Activated CD4-positive, alpha-beta T cell treated with anti-CD3 and anti-CD28 coated beads, Interleukin-10, Interleukin-2, amounts not matched to agents 100 ng/mL and 50 ng/mL, durations not matched to agents 16 hours and 8 hours (primary cell): ENCODE data around the gene NHLRC4.
A peak's percentile ranks its signal among the peaks of the same experiment; 100 is the strongest.

ENCODE experiments used
- DNase-seq: peaks from one replicate; pipeline ENCODE4 v3.0.0-alpha.2; 2020

NHLRC4 gene

DNA sequence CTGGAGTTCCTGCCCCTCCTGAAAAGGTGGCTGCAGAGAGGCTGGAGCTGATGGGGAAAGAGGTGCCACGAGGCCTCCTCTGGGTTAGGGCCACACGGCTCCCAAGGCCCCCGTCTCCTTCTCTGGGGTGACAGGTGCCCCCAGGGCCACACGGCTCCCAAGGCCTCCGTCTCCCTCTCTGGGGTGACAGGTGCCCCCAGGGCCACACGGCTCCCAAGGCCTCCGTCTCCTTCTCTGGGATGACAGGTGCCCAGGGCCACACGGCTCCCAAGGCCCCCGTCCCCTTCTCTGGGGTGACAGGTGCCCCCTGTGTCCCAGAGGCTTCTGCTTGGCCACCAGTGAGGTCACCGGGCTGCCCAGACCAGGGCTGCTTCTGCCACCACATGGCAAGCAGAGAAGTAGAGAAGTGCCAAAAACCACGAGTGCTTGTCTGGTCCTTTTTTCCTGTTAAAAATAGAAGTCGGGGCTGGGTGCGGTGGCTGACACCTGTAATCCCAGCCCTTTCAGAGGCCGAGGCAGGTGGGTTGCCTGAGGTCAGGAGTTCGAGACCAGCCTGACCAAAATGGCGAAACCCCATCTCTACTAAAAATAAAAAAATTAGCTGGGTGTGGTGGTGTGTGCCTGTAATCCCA, 35.2 kb upstream of the NHLRC4 start:
- DNase-seq: no peak

DNA sequence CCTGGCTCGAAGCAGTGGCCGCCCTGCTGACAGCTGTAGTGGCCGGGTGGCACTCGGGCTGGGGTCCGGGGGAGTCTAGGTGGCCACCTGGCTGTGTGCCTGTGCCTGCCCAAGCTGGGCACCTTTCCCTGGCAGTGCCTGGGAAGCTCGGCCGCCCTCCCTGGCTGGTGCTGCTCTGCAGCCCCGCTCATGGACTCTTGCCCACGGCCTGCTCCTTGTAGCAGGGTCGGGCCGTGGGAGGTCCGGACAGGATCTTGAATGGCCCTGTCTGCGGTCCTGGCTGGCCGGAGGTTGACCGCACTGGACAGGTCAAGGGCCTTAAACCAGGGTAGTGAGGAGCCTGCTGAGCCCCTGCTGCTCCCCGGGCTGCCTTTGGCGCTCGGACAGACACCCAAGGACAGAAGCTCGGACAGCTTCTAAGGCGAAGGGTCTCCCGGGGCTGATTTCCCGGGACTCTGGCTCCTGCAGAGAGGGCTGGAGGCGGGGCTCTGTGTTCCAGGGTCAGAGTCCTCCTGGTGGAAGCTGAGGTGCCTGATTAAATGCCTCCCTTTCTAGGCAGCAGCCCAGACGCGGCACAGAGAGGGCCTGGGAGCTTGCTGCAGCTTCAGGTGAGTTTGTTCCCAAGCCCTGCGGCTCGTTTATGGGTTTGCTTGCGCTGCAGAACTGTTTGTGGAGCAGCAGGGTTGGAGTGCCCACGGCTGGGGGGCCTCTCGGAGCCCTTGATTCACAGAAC, 33.2 kb upstream of the NHLRC4 start:
- DNase-seq: no peak

DNA sequence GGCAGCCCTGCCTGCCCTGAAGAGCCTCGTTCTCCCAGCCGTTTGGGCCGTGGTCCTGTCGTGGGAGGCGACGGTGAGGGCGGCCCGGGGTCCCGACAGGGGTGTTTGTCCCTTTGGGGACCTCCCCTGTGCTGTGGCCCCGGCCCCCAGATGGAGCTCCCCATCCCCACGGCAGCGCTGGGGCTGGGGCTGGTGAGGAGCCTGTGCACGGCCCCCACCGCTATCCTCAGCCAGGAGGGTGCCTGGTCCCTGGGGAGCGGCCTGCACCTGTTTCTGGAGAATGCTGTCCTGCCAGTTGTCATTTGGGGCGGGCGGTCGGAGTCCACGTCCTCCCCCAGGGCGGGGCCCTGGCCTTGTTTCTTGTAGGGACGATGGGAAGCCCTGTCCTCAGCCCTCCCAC, 32.7 kb upstream of the NHLRC4 start:
- DNase-seq: no peak

DNA sequence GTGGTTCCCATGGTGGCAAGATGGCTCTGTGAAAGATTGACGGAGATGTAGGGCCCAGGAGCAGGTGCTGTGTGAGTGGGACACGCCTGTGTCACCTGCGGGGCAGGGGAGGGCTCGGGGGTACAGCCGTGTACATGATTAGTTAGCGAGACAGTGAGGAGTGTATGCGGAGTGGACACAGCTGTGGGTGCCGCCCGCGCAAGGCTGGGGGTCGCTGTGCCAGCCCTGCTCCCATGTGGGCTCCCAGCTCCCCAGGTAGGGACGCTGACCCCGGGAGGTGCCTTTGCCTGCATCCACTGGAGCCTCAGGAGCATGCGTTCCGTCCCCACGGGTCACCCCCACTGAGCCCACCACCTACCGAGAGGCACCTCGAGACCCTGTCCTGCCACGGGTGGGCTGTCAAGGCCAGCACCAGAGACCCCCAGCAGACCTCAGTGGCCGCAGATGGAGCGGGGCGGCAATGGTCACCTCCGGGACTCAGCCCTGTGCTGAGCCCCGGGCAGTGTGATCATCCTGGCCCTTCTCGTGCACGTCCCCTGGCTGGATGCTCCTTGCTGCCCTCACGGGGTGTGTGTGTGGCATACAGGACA, 31.9 kb upstream of the NHLRC4 start:
- DNase-seq: no peak

DNA sequence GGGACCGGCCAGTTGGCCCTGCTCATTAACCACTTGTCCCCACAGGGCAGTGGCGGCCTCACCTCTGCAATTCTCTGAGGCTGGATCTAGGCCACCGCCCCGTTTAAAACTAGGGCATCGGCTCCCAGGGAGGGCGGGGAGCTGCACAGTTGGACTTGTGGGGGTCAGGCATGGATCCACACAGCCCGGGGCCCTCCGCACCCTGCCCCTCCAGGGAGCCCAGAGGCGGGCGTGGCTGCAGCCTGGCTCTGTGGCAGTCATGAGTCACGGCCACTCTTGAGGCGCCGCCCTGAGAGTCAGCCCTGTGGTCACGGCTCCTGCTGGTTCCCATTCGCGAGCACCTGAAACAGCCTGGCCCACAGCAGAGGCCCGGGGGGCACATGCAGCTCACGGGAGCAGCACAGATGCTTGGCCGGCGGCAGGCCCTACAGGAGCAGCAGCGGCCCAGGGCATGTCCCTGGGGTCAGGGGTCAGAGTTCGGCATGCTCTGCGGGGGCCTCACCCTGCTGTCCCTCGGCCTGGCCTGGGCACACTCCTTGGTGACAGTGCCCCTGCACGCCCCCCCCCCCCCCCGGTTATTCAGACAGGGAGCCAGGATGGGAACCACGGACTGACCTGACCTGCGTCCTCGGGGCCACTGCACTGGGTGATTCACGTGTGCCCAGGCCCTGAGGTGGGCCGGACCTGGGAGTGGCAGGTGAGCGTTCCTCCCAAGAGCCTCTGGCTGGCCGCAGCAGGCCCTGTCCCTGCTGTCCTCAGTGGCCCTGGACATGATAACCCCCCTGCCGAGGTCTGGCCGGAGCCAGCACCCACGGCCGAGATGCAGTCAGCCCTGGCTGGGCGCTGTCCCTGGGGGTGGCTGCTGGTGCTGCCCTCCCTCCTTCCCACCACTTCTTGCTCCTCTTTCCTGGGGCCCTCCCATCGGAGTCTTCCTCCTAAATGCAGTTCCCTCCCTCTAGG, 31.1 kb upstream of the NHLRC4 start:
- DNase-seq: no peak

DNA sequence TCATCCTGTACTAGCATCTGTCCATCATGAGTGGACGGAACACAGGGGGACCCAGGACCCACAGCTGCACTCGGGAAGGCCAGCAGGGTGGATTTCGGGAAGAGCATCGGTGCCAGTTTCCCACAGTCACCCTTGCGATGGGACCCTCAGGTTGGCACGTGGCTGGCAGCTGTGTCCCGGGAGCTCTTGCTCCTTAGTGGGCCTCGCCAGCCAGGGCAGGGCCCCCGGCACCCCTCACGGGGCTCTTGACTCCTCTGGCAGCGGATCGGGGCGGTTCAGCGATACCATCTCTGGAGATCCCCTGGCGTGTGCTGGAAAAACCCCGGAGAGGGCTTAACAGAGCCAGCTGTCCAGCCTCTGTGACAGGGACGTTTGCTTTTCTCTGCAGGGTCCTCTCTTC, 30.1 kb upstream of the NHLRC4 start:
- no peak for DNase-seq

DNA sequence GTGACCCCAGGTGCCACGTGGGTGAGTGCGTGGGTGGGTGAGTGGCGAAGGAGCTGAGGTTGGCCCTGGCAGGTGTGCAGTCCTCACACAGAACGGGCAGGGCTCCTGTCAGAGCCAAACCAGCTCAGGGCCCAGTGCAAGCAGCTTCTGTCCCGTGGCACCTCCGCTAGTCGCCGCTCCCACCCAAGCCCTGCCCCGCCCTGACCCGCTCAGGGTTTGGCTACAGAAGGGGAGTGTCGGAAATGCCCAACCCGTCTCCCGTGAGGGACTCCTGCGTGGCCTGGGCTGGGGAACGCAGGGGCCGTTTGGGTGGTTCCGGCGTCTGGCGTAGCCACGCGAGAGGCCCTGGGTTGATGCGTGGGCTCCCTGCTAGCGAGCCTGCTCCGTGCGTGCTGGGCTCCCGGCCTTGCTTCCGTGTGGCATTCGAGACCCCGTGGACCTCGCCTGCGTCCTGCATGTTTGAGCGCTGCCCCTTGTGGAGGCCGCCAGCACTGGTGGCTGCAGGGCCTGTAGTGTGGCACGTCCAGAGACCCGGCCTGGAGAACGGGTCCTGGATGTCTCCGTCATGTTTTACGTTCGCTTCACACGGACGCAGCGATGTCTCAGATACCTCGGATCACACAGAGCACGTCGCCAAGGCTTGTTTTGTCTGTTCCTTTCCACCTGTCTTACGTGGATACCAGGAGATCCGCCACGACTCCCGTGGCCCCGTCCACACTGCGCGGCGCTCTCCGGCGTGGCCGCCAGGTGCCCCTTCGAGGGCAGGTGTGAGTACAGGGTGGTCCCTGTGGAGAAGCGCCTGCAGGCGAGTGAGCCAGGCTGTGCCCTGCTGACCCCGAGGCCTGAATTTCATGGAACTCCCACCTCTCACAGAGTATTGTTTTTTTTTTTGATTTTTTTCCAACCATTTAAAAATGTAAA, 29.1 kb upstream of the NHLRC4 start:
- no peak for DNase-seq

DNA sequence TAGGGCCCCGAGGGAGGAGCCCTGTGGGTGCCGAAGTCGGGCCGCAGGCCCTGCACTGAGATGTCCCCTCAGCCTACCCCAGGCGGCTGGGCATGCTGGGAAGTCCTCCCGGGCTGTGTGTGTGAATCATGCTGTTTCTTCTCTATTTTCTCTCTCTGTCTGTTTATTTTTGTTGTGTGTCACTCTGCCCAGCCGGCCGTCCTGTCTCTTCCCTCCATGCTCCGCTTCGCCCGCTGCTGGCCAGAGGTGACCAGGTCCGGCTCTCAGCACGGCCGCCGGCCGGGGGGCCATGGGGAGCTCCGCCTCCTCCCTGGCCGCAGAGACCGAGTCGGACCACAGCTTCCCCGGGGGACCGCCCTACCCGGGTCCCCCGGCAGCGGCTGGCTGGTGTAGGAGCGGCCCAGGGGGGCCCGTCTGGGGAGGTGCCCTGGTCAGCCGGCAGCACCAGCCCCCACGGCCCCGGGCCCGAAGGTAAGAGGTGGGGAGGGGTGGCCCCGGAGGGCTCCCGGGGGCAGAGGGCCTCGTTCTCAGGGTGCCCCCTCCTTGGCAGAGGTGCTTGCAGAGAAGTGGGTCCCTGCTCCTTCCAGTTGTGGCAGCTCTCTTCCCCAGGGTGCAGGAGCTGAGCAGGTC, 26.8 kb upstream of the NHLRC4 start:
- DNase-seq: no peak

DNA sequence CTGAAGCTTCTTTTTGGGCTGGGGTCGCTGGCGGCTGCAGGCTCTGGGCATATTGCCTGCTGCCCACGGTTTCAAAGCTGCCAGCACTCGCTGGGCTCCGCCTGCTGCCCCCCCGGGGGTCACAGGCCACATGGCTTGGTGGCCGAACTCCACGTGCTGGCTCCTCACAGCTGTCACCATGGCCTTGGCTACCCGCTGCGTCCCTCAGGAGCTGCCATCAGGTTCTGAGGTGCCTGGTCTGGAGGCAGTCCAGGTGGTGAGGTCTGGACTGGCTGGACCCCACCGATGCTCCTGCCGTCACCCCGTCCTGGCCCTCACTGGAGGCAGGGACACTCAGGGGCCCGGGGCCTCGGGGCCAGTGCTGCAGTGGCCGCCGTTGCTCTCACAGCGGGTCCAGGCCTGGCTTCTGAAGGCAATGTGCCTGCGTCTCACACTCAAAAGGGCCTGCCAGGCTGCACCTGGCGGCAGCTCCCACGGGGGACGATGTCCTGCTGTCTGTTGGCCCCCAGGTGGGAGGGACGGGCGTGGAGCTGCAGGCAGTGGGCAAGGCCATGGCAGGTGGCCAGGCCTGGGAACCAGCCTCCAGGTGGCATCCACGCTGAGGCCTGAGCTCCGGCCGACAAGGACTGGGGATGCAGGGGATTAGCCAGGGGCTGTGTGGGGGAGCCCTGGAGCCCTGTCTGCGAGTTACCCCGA, 26.0 kb upstream of the NHLRC4 start:
- DNase-seq: no peak

DNA sequence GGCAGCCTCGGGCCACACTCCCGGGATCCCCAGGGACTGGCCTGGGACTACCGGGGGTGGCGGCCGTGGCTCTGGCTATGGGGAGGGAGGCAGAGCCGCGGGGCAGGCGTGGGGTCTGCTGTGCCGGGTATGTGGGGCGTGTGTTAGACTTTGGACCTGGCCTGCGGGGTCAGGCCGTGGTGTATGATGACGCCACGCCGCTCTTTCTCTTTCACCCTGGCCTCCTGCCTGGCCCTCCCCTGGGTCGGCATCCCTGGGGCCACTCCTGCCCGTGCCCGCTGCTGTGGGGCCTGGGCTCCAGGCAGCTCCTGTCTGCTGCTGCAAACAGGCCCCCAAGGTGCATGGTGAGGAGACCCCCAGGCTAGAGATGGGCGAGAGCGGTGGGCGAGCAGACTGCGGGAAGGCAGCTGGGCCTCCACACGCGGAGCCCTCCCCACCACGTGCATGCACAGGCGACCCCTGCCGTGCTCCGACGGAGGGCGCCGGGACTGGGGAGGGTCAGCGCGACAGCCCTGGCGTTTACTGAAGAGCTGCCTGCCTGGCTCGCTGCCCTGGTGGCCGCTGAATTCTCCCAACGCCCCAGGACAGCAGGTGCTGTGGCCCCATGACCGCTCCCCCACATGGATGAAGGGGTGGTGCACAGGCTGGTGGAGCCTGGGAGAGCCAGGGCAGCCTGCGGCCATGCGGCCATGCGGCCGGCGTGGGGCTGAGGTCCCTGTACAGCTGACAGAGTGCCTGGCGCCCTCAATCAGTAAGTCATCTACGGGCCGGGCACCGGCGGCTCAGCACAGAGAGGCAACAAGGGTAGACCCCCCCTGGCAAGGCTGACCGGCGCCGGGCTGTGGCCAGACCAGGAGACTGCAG, 23.3 kb upstream of the NHLRC4 start:
- DNase-seq: no peak

DNA sequence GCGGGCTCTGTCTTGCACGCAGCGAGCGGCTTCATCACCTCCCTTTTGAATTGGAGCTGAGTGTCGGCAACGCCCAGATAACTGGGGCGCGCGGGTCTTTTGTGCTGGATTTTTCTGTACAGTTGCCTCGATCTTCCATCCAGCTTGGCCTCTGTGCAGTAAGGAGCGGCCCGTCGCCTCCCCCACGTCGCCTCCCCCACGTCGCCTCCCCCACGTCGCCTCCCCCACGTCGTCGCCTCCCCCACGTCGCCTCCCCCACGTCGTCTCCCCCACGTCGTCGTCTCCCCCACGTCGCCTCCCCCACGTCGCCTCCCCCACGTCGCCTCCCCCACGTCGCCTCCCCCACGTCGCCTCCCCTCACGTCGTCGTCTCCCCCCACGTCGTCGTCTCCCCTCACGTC, 22.3 kb upstream of the NHLRC4 start:
- DNase-seq: no peak

DNA sequence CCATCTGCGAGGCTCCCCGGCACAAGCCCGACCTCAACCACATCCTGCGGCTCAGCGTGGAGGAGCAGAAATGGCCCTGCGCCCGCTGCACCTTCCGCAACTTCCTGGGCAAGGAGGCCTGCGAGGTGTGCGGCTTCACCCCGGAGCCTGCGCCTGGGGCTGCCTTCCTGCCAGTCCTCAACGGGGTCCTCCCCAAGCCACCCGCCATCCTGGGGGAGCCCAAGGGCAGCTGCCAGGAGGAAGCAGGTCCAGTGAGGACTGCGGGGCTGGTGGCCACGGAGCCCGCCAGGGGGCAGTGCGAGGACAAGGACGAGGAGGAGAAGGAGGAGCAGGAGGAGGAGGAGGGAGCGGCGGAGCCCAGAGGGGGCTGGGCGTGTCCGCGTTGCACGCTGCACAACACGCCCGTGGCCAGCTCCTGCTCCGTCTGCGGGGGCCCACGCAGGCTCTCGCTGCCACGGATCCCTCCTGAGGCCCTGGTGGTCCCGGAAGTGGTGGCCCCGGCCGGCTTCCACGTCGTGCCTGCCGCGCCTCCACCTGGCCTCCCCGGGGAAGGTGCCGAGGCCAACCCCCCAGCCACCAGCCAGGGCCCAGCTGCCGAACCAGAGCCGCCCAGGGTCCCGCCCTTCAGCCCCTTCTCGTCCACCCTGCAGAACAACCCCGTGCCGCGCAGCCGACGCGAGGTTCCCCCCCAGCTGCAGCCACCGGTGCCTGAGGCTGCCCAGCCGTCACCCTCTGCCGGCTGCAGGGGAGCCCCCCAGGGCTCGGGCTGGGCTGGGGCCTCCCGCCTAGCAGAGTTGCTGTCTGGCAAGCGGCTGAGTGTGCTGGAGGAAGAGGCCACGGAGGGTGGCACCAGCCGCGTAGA, 19.7 kb upstream of the NHLRC4 start:
- peak; percentile 47 for DNase-seq

DNA sequence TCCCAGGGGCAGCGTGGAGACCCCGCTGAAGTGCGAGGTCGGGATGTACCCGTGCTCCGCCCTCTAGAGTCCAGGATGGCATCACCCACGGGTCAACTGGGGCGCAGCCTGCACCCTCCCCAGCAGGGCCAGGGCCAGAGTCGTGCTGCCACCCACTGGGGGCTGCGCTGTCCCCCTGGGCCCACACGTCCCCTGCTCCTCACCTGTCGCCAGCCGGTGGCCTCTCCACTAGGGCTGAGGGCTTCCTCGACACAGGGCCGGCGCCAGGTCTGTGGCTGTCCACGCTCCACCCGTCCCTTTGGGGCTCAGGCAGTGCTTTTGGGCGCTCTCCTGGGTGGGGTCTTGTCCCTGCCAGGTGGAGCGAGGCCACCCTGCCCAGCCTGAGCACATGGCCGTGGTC, 18.2 kb upstream of the NHLRC4 start:
- no peak for DNase-seq

DNA sequence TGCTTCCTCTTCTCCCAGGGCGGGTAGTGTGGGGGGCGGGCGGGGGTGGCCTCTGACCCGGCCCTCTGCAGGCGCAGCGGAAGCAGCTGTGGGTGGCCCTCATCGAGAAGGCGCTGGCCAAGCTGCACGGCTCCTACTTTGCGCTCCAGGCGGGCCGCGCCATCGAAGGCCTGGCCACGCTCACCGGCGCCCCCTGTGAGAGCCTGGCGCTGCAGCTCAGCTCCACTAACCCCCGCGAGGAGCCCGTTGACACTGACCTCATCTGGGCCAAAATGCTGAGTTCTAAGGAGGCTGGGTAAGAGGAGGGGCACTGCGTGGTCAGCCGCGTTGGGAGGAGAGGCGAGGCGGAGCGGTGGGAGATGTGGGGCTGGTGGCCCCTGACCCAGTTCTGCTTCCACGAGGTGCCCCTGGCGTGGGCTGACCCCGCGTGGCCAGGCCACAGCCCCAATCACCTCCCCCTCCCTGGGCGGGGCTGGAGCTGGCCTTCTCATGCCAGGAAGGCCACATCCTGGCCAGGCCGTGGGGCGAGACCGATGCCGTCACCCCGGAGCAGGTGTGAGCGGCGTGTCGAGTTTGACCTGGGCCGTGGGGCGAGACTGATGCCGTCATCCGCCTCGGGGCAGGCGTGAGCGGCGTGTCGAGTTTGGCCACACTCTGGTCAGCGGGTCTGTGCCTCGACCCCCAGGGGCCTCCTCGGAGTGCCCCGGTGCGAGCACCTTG, 17.1 kb upstream of the NHLRC4 start:
- no peak for DNase-seq

DNA sequence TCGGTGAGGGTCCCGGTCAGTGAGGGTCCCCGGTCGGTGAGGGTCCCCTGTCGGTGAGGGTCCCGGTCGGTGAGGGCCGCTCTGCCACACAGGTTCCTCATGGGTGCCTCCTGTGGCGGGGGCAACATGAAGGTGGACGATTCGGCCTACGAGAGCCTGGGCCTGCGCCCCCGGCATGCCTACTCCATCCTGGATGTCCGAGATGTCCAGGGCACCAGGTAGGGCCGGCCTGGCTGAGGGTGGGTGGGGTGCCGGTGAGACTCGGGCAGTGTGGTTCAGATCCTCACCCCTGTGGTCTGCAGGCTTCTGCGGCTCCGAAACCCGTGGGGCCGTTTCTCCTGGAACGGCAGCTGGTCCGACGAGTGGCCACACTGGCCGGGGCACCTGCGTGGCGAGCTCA, 15.6 kb upstream of the NHLRC4 start:
- no peak for DNase-seq

DNA sequence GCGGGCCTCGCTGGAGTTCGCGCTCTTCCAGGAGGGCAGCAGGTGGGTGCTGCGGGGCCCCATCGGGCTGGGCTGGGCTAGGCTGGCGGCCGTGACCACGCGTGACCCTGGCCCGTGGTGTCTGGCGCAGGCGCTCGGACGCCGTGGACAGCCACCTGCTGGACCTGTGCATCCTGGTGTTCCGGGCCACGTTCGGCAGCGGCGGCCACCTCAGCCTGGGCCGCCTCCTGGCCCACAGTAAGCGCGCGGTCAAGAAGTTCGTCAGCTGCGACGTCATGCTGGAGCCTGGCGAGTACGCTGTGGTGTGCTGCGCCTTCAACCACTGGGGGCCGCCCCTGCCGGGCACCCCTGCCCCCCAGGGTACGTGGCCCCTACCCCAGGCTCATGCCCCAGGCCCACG, 14.6 kb upstream of the NHLRC4 start:
- DNase-seq: no peak

DNA sequence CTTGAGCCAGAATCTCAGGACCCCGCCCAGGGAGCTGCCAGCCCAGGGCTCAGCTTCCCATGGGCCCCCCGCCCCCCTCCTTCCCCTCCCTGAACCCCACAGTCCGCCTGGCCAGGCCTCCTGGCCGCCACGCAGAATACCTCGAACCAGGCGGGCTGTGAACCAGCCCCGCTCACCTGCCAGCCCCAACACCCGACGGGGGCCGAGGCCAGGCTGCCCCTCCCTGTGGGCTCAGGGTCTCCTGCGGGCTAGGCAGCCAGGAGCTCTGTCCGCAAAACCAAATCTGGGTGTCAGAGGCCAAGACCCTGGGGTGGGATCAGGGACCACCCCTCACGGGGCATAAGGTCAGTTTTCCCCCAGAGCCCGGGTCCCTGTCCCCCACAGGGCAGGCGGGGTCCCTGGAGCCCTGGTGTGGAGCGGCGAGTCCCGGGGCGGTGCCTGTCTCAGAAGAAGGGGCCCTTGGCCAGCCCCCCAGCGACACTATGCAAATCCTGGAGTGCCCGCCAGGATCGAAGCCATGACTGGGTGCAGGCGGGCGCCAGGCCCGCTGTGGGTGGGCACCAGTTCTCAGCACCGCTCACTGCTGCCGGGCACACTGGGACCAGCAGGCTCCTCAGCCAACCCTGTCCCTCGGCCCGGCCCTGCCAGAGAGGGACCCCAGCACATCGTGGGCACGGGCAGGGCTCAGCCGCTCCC, 13.1 kb upstream of the NHLRC4 start:
- DNase-seq: no peak

DNA sequence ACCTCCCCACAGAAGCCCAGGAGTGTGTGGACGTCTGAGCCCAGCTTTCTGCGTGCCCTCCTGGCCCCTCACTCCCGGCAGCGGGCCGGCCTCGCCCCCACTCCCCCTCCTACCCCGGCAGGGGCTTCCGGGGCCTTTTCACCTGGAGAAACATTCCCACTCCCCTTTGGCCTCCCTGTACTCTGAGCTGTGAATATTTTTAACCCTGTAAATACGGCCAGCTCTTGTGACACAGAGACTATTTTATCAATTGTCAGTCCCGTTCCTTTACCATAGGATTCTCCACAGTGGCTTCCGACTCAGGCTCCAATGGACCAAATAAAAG, 12.5 kb upstream of the NHLRC4 start:
- no peak for DNase-seq
